Subcutaneous adipose tissue (tissue), 4 donors: ENCODE measurements around the gene SMC4. TPM values are rescaled to one million over a fixed set of nuclear protein-coding genes. Genes with fewer than 3 reads are reported as not detected.

Experiments used
- CTCF ChIP-seq: fragments of 450-650 bp; IDR thresholded peaks from one replicate; pipeline ENCODE4 v1.5.1; 2016; ENCODE audit warnings: low read depth, mild to moderate bottlenecking, control low read depth, antibody characterized with exemption, moderate library complexity
- total RNA-seq, 4 donors: library from RNA; depleted of rRNA; stranded (reverse); fragments of >200 nt; gene quantifications; one replicate each; pipeline ENCODE4 v1.1.0, GENCODE V29; 2016

The SMC4 gene
- total RNA-seq, 4 donors from 2014 or later, result 19.1 to 39.4 (median 35.6) TPM

- TF ChIP-seq CTCF, result no peak
These were observed 48.1 kb downstream of the SMC4 start for GRCh38 chr3:160447544-160447943.

- TF ChIP-seq CTCF, result no peak
These were observed 49.6 kb downstream of the SMC4 start for GRCh38 chr3:160448845-160449635.

- TF ChIP-seq CTCF, result no peak
These were observed 50.5 kb downstream of the SMC4 start, which contains the start of gene TRIM59 for GRCh38 chr3:160449636-160450598. Gene TRIM59 (minus strand): TSS chr3:160449786. CDS start chr3:160439183, 10,603 bp downstream.

GRCh38 chr3:160450846-160451245 is 51.4 kb downstream of the SMC4 start:
- no peak for TF ChIP-seq CTCF

- TF ChIP-seq CTCF, result no peak
These were observed 52.2 kb downstream of the SMC4 start for GRCh38 chr3:160451602-160452001.

- no peak for TF ChIP-seq CTCF
These were observed 55.5 kb downstream of the SMC4 start for GRCh38 chr3:160454995-160455394.

GRCh38 chr3:160455846-160456245 is 56.4 kb downstream of the SMC4 start:
- no peak for TF ChIP-seq CTCF
